Measurements from ENCODE around the gene IGF2R.

GRCh38 chr6:160154471-160154870 lies 185.6 kb downstream of the IGF2R start:
- TF ChIP-seq CTCF (IDR thresholded peaks at IDR 0.05) (no peak), POLR2A (IDR thresholded peaks at IDR 0.05) (no peak)

All from esophagus squamous epithelium (tissue), 4 donors.